Keratinocyte (primary cell): ENCODE data around the gene FDXR. TPM values are rescaled to one million over a fixed set of nuclear protein-coding genes. Genes with fewer than 3 reads are reported as not detected.

Experiments used
- DNase-seq: peaks from one replicate; pipeline ENCODE4 v3.0.0-alpha.2; 2011; ENCODE audit warnings: low read depth, missing footprints, low spot score
- FAIRE-seq: peaks from 2 replicates; lab custom pipeline; 2011; peaks lifted over from hg19 to GRCh38; lab: Jason Lieb, UNC
- H2AFZ ChIP-seq: 2 replicates; pipeline ENCODE4 v1.6.0; 2012; ENCODE audit warnings: low read length, control low read depth, inconsistent platforms; ENCODE audit not compliant: control insufficient read depth
- H3K27ac ChIP-seq: 2 replicates; pipeline ENCODE4 v1.5.1; 2011; ENCODE audit warnings: low read length; ENCODE audit not compliant: control insufficient read depth, insufficient read depth
- H3K27me3 ChIP-seq: 3 replicates; pipeline ENCODE4 v1.6.0; 2011; ENCODE audit warnings: low read length; ENCODE audit not compliant: control insufficient read depth, insufficient read depth; ENCODE audit errors: extremely low read depth
- H3K36me3 ChIP-seq, 2 experiments: 2 replicates in 1 of 2; 3 replicates in 1 of 2; pipeline ENCODE4 v1.5.1; 2011; ENCODE audit warnings: low read length in 2 of 2, mild to moderate bottlenecking in 1 of 2; ENCODE audit not compliant: control insufficient read depth in 2 of 2, insufficient read depth in 2 of 2; ENCODE audit errors: extremely low read depth in 1 of 2
- H3K4me1 ChIP-seq: 3 replicates; pipeline ENCODE4 v1.5.1; 2011; ENCODE audit warnings: low read length; ENCODE audit not compliant: control insufficient read depth, insufficient read depth; ENCODE audit errors: extremely low read depth
- H3K4me2 ChIP-seq: 3 replicates; pipeline ENCODE4 v1.6.0; 2011; ENCODE audit warnings: low read depth, low read length; ENCODE audit not compliant: control insufficient read depth, insufficient read depth; ENCODE audit errors: extremely low read depth
- H3K4me3 ChIP-seq, 3 experiments: fragments of 200-600 bp in 1 of 3; sonication (generic) in 1 of 3; 2 replicates in 2 of 3; 3 replicates in 1 of 3; pipeline ENCODE4 v1.5.1; 2011 to 2016; ENCODE audit warnings: low read length in 3 of 3, mild to moderate bottlenecking in 3 of 3, control low read depth in 2 of 3, inconsistent platforms in 1 of 3, low read depth in 1 of 3, mixed read lengths in 1 of 3, mixed run types in 1 of 3, moderate library complexity in 1 of 3; ENCODE audit not compliant: control insufficient read depth in 2 of 3, insufficient read depth in 2 of 3; ENCODE audit errors: extremely low read depth in 1 of 3
- H3K79me2 ChIP-seq: 2 replicates; pipeline ENCODE4 v1.6.0; 2012; ENCODE audit warnings: low read length; ENCODE audit not compliant: control insufficient read depth, insufficient read depth
- H3K9ac ChIP-seq: 3 replicates; pipeline ENCODE4 v1.6.0; 2011; ENCODE audit warnings: low read length; ENCODE audit not compliant: control insufficient read depth, insufficient read depth; ENCODE audit errors: extremely low read depth
- H3K9me1 ChIP-seq: 3 replicates; pipeline ENCODE4 v1.6.0; 2011; ENCODE audit warnings: low read length; ENCODE audit not compliant: control insufficient read depth, insufficient read depth; ENCODE audit errors: extremely low read depth
- H3K9me3 ChIP-seq: 2 replicates; pipeline ENCODE4 v1.5.1; 2012; ENCODE audit warnings: low read depth, low read length; ENCODE audit not compliant: control insufficient read depth
- H4K20me1 ChIP-seq: 3 replicates; pipeline ENCODE4 v1.6.0; 2011; ENCODE audit warnings: low read length; ENCODE audit not compliant: control insufficient read depth, insufficient read depth; ENCODE audit errors: extremely low read depth
- EZH2 ChIP-seq: IDR thresholded peaks from one replicate; pipeline ENCODE4 v1.6.1; 2012; ENCODE audit warnings: inconsistent platforms, mild to moderate bottlenecking, low read length, moderate library complexity
- dilution Hi-C: fragments of 300-500 bp; cut with MboI; formaldehyde crosslinking; loops from one replicate; pipeline ENCODE4 v1.7.0; 2020; ENCODE audit warnings: low sequenced_read_pairs; ENCODE audit not compliant: extremely low pct_ligation_motif_present
- polyA plus RNA-seq, 5 experiments: library from polyadenylated mRNA; depleted of rRNA in 3 of 5; stranded (reverse) in 3 of 5; stranded (forward) in 1 of 5; unstranded in 1 of 5; fragments of >200 nt; gene quantifications; 1 replicate in 1 of 5; 2 replicates in 3 of 5; 3 replicates in 1 of 5; pipeline versions ENCODE4 v1.2.1 to v1.2.3, GENCODE V29; 2011 to 2012; ENCODE audit warnings: missing spikeins in 2 of 5, low read depth in 1 of 5, low replicate concordance in 1 of 5
- TF ChIP-seq, protein P1 (sequence below), 3 experiments: IDR thresholded peaks in 1 of 3; conservative IDR thresholded peaks in 1 of 3; optimal IDR thresholded peaks in 1 of 3; 2 replicates in 2 of 3; 3 replicates in 1 of 3; pipeline versions ENCODE3 to v1.5.1; 2011; ENCODE audit warnings: low read length in 3 of 3, mild to moderate bottlenecking in 3 of 3, moderate library complexity in 2 of 3, control low read depth in 1 of 3, inconsistent platforms in 1 of 3; ENCODE audit not compliant: insufficient read depth in 2 of 3; ENCODE audit errors: extremely low read depth in 1 of 3

FDXR gene
- polyA plus RNA-seq, 1 donor (not counting 4 experiments of a cell fraction or from before 2014, with no cell fraction given): 12.0 TPM

DNA sequence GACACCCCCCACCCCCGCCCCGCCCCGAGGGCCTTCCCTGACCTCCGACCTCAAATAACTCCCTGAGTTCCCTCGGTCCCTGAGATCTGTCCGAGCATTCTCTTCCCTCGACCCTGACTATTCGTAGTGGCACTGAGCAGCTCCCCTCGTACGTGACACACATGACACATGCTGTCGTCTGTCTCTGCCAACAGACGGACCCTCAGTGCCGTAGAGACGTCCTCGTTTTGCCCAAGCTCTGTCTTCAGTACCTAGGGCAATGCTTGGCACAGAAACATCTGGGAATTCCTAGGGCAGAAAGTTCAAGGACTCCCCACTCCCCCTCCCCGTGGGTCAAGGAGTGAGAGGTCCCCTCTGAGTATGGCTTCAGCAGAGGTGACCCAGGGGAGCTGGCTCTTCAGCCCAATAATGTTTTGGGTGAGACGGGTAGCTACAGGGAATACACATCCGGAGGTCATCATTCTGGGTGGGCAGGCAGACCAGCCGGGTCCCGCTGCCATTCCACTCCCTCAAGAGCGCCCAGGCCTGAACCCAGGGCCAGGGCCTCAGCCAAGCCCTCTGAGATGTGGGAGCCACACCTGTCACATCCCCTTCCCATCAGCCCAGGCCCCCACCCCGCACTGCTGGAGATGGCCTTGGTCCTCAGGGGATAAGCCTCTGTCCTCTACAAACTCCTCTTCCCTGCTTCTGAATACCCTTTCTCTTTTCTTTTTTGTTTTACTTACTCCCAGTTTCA lies 21.3 kb upstream of the FDXR start:
- no peak for TF ChIP-seq EZH2
- TF ChIP-seq, protein P1, sequence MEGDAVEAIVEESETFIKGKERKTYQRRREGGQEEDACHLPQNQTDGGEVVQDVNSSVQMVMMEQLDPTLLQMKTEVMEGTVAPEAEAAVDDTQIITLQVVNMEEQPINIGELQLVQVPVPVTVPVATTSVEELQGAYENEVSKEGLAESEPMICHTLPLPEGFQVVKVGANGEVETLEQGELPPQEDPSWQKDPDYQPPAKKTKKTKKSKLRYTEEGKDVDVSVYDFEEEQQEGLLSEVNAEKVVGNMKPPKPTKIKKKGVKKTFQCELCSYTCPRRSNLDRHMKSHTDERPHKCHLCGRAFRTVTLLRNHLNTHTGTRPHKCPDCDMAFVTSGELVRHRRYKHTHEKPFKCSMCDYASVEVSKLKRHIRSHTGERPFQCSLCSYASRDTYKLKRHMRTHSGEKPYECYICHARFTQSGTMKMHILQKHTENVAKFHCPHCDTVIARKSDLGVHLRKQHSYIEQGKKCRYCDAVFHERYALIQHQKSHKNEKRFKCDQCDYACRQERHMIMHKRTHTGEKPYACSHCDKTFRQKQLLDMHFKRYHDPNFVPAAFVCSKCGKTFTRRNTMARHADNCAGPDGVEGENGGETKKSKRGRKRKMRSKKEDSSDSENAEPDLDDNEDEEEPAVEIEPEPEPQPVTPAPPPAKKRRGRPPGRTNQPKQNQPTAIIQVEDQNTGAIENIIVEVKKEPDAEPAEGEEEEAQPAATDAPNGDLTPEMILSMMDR (optimal IDR thresholded peaks at IDR 0.05 in 1 of 3, IDR thresholded peaks at IDR 0.05 in 1 of 3, conservative IDR thresholded peaks at IDR 0.05 in 1 of 3; ENCODE audit: extremely low read depth in 1 of 3, insufficient read depth in 2 of 3, low read length in 3 of 3): no peak
- Histone ChIP-seq H3K9me1 (no peaks in the 10 kb centered on the region), H3K27me3 (peaks cover 48% of the 10 kb centered on the region), H2AFZ (no peak overlapping the region), H3K4me1 (peaks cover 4% of the 10 kb centered on the region), H3K9me3 (no peaks in the 10 kb centered on the region), H3K4me2 (no peak overlapping the region), H3K79me2 (no peaks in the 10 kb centered on the region), H3K4me3 (peak overlapping the region in 1 of 3 experiments; percentile 29), H3K27ac (no peak overlapping the region), H3K36me3 (no peaks in the 10 kb centered on the region), H4K20me1 (no peaks in the 10 kb centered on the region), H3K9ac (no peak overlapping the region)
- DNase-seq (no peak), FAIRE-seq (no peak)
- dilution Hi-C loops: no loop called here

DNA sequence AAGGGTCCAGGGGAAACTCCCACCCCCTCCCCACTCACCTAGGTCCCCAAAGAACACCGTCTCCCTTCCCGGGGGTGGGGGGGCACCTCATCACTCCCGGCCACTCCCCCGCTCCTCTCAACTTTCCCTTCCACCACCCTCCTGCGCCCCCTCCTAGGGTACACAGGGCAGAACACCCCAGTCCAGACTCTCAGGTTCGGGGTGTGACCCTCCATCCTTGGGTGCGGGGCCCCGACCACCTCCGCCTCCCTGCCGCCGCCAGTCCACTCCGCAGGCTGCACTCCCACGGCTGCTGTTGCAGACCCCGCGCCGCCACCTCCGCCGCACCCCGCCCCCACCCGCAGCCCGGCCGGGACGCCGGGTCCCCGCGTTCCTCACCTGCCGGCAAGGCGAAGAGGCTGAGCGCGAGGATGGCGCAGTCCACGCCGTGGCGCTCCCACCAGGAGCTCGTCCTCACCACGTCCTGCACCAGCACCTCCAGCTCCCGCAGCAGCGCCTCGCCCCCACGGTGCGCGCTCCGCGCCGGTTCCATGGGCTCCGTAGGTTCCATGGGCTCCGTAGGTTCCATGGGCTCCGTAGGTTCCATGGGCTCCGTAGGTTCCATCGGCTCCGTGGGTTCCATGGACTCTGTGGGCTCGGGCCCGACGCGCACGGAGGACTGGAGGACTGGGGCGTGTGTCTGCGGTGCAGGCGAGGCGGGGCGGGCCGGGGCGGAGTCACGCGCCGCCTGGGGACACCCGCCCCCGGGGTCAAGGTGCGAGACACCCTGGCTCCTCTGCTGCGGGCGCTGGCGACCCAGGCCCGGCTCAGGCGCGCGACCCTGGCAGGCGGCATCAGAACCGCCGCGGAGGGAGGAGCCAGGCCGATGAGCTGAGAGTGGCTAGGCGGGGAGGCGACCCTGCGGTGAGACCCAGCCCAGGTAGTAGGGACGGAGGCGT lies 20.4 kb upstream of the FDXR start, which contains the start of gene FADS6:
Gene FADS6 (minus strand): TSS at position 660 of the 938 bp plus-strand sequence. CDS start 38 bp downstream, at position 622.
- no peaks in the 10 kb centered on the region for H3K9me3 ChIP-seq
- H3K4me1 ChIP-seq: peaks cover 1% of the 10 kb centered on the region
- H3K36me3 ChIP-seq: no peaks in the 10 kb centered on the region
- FAIRE-seq (no peak), DNase-seq (no peak)
- H3K79me2 ChIP-seq: no peaks in the 10 kb centered on the region
- peak within 1 kb of the TSS in 2 of 3 experiments; percentile 1 to 29 for H3K4me3 ChIP-seq
- H2AFZ ChIP-seq: no peak within 1 kb of the TSS
- H3K9me1 ChIP-seq: no peaks in the 10 kb centered on the region
- H3K27ac ChIP-seq: no peak within 1 kb of the TSS
- H3K27me3 ChIP-seq: peaks cover 48% of the 10 kb centered on the region
- TF ChIP-seq EZH2: peak; percentile 91
- TF ChIP-seq, protein P1 (optimal IDR thresholded peaks at IDR 0.05 in 1 of 3, IDR thresholded peaks at IDR 0.05 in 1 of 3, conservative IDR thresholded peaks at IDR 0.05 in 1 of 3; ENCODE audit: extremely low read depth in 1 of 3, insufficient read depth in 2 of 3, low read length in 3 of 3): no peak
- H4K20me1 ChIP-seq: no peaks in the 10 kb centered on the region
- H3K4me2 ChIP-seq: peak within 1 kb of the TSS; percentile 20
- dilution Hi-C loops: no loop called here
- no peak within 1 kb of the TSS for H3K9ac ChIP-seq
